AG04449 (cell line): ENCODE results near the gene MTF2.
"Not testable (repeated sequence)": the region's sequence is repeated elsewhere in the genome, so short reads cannot be mapped to it uniquely, and the experiment has no call there.

Experiments
- CTCF ChIA-PET: fragments of 350-600 bp; formaldehyde crosslinking; extraction: SDS; loops from one replicate; lab custom pipeline; 2021; ENCODE audit warnings: antibody characterized with exemption; lab: Yijun Ruan, JAX
- POLR2A ChIA-PET: fragments of 400-600, 350-600 bp; formaldehyde crosslinking; extraction: SDS; loops from one replicate; lab custom pipeline; 2020; ENCODE audit warnings: antibody characterized with exemption, inconsistent platforms; lab: Yijun Ruan, JAX
- DNase-seq: peaks from one replicate; pipeline ENCODE4 v3.0.0-alpha.2; 2010; ENCODE audit warnings: low read depth, low spot score
- H3K4me3 ChIP-seq: 2 replicates; pipeline ENCODE4 v1.5.1; 2011; ENCODE audit warnings: low read depth, mild to moderate bottlenecking, control low read depth, low read length
- TF ChIP-seq, protein P1 (sequence below): IDR thresholded peaks from one replicate; pipeline ENCODE4 v1.5.1; 2011; ENCODE audit warnings: mild to moderate bottlenecking, moderate library complexity, low read length, control low read depth, inconsistent platforms; ENCODE audit not compliant: insufficient read depth; ENCODE audit errors: missing control alignments

The MTF2 gene

GRCh38 chr1:93164816-93165215 lies 85.7 kb downstream of the MTF2 start:
- CTCF ChIA-PET: interaction anchor here (0.8 to 1.3 kb wide), 3 partner anchors 11 to 33 kb away, joined by 3 read pairs; no protein-coding TSS in a partner anchor
- TF ChIP-seq, protein P1, sequence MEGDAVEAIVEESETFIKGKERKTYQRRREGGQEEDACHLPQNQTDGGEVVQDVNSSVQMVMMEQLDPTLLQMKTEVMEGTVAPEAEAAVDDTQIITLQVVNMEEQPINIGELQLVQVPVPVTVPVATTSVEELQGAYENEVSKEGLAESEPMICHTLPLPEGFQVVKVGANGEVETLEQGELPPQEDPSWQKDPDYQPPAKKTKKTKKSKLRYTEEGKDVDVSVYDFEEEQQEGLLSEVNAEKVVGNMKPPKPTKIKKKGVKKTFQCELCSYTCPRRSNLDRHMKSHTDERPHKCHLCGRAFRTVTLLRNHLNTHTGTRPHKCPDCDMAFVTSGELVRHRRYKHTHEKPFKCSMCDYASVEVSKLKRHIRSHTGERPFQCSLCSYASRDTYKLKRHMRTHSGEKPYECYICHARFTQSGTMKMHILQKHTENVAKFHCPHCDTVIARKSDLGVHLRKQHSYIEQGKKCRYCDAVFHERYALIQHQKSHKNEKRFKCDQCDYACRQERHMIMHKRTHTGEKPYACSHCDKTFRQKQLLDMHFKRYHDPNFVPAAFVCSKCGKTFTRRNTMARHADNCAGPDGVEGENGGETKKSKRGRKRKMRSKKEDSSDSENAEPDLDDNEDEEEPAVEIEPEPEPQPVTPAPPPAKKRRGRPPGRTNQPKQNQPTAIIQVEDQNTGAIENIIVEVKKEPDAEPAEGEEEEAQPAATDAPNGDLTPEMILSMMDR: no peak
- POLR2A ChIA-PET: no interaction called here
- no peak for DNase-seq
- H3K4me3 ChIP-seq: no peak overlapping the region

DNA sequence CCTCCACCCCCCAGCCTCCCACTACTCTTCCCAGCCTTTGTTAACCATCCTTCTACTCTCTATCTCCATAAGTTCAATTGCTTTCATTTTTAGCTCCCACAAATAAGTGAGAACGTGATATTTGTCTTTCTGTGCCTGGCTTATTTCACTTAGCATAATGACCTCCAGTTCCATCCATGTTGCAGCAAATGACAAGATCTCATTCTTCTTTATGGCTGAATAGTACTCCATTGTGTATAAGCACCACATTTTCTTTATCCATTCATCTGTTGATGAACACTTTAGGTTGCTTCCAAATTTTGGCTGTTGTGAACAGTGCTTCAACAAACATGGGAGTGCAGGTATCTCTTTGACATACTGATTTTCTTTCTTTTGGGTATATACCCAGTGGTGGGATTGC lies 86.8 kb downstream of the MTF2 start:
- POLR2A ChIA-PET, CTCF ChIA-PET, DNase-seq, H3K4me3 ChIP-seq: not testable (repeated sequence)

- ChIA-PET CTCF (interaction anchor here (0.9 kb wide), 1 partner anchor 138 kb away, joined by 3 read pairs; no protein-coding TSS in a partner anchor), POLR2A (no interaction called here)
- no peak overlapping the region for H3K4me3 ChIP-seq
- no peak for DNase-seq
- TF ChIP-seq, protein P1: no peak
These were observed 87.9 kb downstream of the MTF2 start for GRCh38 chr1:93167006-93167405.

- POLR2A ChIA-PET, DNase-seq, H3K4me3 ChIP-seq, CTCF ChIA-PET: not testable (repeated sequence)
These were observed 91.1 kb downstream of the MTF2 start for GRCh38 chr1:93170141-93170678.

- CTCF ChIA-PET: no interaction called here
- DNase-seq: no peak
- TF ChIP-seq, protein P1: no peak
- POLR2A ChIA-PET: no interaction called here
- H3K4me3 ChIP-seq: no peak overlapping the region
These were observed 92.5 kb downstream of the MTF2 start for GRCh38 chr1:93171549-93172034.

- CTCF ChIA-PET: interaction anchor here (0.9 to 1.3 kb wide), 2 partner anchors 24 to 93 kb away, joined by 3 to 5 read pairs; no protein-coding TSS in a partner anchor
- H3K4me3 ChIP-seq: no peak overlapping the region
- TF ChIP-seq, protein P1: no peak
- DNase-seq: no peak
- POLR2A ChIA-PET: no interaction called here
These were observed 93.7 kb downstream of the MTF2 start for GRCh38 chr1:93172778-93173177.

- DNase-seq, CTCF ChIA-PET, H3K4me3 ChIP-seq, POLR2A ChIA-PET: not testable (repeated sequence)
These were observed 95.6 kb downstream of the MTF2 start for GRCh38 chr1:93174638-93175037.

GRCh38 chr1:93177991-93178390 lies 98.9 kb downstream of the MTF2 start:
- ChIA-PET CTCF (interaction anchor here (0.6 kb wide), 1 partner anchor 651 kb away, joined by 3 read pairs; no protein-coding TSS in a partner anchor), POLR2A (no interaction called here)
- TF ChIP-seq, protein P1: no peak
- H3K4me3 ChIP-seq: peak overlapping the region; percentile 99
- no peak for DNase-seq
